GM19372 (cell line): ENCODE measurements around the gene CEP162.
"Not testable (repeated sequence)": the region's sequence is repeated elsewhere in the genome, so short reads cannot be mapped to it uniquely, and the experiment has no call there.

Experiments
- ATAC-seq: cut with Tn5 transposase; IDR thresholded peaks from one replicate; pipeline ENCODE4 v1.9.1; 2021; ENCODE audit warnings: mild to moderate bottlenecking, low read depth, moderate library complexity; ENCODE audit not compliant: unreplicated experiment

Gene CEP162, protein sequence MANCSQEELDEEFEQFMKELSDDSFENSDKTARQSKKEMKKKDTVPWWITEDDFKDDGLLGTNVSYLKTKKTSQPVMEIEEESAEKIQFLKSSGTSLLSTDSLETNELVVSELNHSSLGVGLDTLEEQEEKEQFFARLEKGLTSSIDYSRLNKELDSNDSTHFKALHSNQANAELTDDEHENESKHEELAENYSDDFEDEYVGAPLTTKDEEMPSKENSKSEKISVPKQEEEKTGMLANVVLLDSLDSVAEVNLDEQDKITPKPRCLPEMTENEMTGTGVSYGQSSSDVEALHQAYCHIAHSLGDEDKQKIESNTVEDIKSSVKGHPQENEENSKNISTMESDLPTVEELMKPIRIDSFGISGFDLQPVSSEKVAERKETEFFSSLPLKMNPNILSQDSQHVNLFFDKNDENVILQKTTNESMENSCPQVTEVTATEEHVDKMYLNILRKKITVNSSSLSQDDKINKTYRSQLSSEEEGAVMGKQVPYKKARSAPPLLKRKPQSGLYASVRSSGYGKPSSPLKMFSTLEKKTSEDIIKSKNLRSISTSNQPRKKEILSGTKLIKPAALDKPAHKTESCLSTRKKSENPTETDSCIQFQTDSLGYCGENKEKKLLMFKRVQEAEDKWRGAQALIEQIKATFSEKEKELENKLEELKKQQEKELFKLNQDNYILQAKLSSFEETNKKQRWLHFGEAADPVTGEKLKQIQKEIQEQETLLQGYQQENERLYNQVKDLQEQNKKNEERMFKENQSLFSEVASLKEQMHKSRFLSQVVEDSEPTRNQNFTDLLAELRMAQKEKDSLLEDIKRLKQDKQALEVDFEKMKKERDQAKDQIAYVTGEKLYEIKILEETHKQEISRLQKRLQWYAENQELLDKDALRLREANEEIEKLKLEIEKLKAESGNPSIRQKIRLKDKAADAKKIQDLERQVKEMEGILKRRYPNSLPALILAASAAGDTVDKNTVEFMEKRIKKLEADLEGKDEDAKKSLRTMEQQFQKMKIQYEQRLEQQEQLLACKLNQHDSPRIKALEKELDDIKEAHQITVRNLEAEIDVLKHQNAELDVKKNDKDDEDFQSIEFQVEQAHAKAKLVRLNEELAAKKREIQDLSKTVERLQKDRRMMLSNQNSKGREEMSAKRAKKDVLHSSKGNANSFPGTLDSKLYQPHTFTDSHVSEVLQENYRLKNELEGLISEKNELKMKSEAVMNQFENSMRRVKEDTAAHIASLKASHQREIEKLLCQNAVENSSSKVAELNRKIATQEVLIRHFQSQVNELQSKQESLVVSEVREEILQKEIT (N-terminal part only)

DNA sequence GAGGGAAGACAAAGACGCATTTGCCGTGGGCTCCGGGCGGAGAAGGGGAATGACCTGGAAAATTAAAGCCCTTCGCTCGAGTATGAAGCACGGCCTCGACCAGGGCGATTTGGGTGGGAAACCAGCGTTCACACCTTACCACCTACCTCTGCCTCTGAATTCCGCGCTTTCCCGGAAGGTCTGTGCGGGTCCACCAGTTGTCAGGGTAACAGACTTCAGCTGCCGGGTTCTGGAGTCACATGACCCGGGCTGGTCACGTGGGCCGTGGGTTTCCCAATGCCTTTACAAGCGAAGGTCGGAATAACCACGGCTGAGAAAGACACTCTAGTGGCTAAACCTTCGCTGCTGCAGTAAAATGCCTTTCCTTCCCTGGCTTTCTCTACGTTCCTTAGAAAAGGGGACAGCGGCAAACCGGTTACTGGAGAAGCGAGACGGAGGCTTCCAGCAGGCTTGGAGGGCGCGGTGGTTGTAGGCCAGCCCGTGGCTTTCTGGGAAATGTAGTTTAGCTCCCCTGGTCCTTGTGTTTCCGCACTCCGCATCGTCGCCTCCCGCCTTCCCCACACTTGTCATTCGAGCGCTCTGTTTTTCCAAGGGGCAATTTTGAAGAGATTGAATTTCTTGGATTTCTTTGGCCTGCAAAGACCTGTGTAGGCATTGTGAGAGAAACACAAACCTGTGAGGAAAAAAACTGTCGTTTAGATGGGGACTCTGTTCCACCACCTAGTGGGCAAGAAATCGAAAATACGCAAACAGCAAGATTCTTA is at the start of gene CEP162:
CEP162 (minus strand) TSS at position 210 of the 764 bp plus-strand sequence. CDS start 1,250 bp downstream, outside the sequence.
- peak; percentile 98 for ATAC-seq

DNA sequence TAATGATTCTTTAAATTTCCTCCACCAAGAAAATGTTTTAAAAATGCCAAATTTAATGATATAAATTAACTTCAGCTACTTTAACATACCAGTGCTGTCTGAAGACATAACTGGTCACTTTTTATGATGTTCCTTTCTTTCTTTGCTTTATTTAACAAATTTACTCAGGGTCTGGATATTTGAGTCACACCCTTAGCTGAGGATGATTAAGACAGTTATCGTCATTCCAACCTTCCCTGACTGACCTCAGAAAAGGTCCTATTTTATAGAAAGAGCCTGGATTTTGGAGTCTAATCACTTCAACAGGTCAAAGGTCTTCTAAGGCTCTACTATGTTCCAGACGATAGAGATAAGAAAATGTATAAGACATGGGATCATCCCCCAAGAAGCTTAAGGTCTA is 47.4 kb upstream of the CEP162 start:
- ATAC-seq, result no peak

DNA sequence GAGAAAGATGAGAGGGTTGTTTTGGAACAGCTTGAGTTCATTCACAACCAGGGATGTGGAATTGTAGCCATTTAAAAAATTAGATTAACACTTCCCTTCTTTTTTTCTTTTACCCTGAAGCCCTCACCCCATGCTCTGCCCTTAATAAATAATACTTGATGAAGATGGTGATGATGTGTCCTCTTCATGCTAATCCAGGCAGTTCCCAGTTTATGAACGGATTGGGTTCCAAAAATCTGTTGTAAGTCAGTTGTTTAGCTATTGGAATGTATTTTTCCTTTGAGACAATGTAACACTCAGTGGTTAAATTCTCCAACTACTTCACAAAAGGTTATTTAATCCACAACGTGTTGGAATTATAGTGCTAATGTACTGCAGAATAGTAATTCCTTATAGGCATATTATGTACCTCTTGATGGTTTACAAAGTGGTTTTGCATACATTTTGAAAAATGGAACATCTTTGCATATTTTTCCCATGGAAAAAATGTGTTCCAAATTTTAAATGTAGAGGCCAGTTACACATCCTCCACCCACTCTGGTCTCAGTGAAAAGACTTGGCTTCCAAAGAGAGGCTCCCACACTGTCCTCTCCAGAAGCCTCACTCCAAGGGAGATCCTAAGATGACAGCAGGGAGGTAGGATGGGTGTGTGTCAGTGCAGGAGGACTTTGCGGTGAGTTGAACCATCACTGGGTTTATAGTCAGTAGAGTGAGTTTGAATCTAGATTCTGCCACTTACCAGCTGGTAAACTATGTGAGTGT is 45.8 kb upstream of the CEP162 start:
- no peak for ATAC-seq

DNA sequence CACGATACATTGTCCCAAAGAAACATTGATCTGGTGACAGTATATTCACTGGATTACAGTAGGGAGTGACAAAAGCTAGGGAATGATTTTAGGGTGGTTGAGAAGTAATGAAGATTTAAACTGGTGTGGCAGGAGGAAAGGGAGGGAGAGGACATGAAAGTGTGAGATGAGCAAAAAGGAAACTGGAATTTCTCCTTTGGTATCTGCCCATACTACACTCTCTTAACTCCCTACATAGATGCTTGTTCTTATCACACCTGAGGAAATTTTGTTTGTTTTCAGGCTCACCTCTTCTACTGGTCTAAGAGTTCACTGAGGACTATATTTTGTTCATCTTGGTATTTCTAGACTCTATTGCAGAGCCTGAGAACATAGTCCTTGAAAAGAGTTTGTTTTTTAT is 44.9 kb upstream of the CEP162 start:
- no peak for ATAC-seq

DNA sequence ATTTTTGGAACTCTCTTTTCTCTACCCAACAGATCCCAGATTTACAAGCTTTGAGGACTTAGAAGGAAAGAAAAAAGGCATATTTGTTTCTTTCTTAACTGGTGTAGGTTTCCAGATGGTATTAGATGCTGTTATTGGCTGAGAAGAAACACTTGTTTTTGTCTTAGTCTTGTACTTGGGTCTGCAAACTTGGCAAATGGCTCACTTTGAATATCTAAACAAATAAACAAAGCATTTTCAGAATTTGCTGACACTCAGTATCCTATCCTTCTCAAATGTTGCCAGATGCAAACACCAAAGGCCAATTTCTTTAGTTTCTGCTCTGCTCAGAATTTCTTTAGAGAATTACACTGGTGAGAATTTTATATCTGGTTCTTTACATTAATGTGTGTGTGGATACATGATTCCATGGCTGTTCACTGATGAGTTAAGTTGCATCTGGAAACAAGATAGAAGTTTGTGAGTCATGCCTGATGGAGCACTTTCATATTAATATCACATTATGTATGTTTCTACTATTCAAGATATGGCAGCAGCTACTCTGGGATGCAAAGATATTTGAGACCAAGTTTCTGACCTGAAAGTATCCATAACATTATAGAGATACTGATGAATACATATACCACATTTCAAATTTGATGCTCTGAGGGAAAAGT is 43.7 kb upstream of the CEP162 start:
- ATAC-seq, result no peak

DNA sequence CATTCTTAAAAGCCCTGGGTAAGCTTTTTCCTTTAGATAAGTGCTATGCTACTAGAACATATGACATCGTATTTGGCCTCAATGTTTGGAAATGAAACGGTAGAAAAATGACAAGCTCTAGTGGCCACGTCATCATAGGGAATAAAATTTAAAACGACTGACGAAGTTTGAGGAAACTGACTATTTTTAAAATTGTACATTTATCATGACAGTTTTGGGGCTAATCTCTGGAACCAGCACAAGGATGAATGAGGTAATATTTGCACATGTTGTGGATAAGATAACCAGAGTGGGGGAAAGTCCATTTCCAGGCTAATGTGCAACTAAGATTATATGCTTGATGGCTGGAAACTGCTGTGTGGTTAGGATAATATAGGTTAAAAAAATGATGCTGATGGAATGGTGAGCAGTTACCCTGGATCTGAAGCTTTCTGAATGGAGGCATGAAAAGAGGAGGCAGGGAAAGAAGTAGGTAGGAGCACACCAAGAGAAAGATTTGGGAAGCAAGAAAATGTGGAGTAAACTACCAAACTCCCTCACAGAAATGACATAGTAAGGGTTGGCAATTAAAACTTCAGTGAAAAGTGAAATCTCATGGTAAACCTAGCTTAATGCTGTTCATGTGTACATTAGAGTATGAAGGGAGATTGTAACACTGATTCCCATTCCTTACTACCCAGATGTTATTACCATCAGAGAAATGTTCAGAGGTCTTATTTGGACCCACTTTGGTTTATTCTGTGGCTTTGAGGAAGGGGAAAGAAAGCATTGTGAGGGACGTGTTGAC is 42.7 kb upstream of the CEP162 start:
- ATAC-seq, result no peak

DNA sequence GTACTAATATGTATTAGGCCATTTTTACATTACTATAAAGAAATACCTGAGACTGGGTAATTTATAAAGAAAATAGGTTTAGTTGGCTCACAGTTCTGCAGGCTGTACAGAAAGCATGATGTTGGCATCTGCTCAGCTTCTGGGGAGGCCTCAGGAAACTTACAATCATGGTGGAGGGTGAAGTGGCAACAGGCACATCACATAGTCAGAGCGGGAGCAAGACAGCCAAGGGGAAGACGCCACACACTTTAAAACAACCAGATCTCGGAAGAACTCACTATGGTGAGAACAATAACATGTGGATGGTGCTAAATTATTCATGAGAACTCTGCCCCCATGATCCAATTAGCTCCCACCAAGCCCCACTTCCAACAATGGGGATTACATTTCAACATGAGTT is 41.3 kb upstream of the CEP162 start:
- ATAC-seq, result no peak

DNA sequence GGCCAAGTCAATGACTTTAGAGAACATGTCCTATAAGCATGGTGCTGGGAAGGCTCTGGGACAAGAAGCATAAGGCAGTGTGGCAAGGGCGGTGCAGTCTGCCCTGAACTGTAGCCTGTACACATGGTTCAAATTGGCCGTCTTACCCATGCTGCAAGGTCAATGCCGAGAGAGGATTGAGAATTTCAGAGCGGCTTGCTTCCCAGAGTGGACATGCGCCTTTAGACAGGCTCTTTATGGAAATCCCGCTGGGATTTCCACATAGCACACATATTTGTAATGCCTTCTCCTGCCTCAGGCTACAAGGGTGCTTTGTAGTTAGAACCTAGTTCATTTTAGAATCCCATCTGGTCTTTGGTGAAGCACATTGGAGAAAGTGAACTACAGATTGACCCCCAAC is 36.1 kb upstream of the CEP162 start:
- no peak for ATAC-seq

DNA sequence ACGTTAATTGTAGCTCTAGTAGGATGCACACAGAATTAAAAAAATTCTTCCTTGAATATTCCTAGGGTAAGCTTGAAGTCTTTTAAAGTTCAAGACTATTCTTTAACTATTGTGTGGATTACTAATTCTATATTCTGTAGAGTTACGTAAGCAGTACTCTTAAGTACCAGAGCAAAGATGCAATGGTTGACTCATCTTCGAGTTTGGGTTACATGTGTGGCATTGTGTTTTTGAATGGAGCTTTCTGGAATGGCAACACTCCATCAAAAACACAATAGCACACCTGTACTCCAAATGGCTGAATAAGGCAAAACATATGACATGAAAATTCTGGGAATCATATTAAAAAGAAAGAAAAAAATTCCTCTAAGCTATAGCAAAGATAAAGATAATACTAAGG is 33.5 kb upstream of the CEP162 start:
- ATAC-seq, result no peak

DNA sequence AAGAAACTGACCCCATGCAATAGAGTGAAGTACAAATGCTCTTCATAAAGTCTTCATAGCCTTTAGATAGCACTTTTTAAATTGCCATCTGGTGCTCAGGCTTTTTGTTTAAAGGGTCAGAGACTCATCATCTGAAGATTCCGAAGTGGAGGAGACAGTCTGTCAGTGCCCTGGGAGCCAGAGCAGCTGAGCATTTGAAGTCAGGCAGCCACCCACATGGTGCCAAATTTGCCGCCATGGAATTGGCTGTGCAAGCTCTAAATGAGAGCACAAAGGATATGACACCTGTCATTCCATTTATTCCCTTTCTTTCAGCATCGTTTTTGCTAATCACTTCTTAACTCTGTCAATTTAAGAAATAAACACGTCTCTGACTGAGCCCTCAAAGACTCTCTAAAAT is 32.8 kb upstream of the CEP162 start:
- no peak for ATAC-seq

DNA sequence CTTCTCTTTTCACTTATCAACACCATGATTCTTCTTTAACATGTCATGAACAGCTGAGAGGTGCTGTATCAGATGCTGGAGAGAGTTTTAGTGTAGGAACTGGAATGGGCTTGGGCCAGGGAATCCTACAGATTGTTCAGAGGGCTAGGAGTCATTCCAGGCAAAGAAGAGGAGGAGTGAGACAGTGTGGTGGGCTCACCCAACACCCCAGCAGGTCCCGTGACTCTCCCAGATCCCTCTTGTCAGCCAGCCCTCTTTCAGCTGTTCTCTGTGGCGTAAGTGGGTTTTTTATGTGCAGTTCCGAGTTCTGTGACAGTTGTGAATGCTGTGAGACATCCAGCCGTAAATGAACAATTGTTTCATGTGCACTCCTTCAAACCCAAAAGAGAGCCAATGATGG is 31.4 kb upstream of the CEP162 start:
- ATAC-seq, result no peak

DNA sequence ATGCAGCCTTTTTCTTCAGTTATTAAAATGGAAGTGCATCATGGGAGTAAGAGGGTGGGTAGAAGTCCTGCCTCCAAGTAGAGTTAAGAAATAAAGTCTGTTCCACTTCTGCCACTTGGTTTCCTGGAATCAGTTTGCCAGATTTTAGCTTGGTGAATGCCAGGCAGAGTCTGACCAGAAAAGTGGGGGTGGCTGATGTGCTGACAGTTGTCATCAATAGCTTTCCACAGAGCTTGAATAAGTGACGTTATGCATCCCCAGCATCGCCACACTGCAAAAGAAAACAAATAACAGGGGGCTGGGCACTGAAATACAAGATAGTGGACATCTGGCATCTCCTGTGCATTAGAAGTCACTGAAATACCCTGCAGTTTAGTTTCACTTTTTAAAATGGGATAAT is 30.8 kb upstream of the CEP162 start:
- no peak for ATAC-seq

DNA sequence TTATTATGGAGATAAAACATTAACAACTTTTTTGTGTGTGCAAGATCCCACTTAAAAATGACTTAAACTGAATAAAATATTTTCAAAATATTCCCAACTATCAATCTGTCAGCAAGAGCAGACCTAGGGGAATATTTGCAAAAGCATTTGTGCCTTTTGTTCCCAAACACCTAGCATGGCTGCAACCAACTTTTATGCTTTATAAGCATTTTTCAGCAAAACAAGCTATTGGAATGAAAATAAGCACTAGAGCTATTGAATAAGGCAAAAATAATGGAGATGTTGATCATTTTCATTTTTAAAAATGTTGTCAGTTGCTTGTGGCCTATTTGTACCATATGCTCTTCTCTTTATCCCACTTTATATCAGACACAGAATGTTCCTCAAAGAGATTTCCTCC is 28.2 kb upstream of the CEP162 start:
- no peak for ATAC-seq

DNA sequence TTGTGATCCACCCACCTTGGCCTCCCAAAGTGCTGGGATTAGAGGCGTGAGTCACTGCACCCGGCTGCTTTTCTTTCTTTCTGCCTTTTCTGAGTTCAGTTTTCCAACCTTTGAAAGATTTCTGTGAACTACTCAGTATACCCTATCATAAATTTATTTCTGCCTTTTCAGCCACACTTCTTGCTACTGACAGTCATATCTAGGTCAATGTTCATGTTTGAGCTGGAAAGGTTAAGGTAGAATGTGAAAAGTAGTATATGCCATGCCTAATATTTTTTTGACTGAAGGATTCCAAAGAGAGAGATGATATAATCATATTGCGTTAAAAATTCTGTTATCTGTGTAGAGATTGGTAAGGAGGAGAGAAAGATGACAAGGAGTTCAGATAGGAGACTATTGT is 25.9 kb upstream of the CEP162 start:
- ATAC-seq, result no peak

DNA sequence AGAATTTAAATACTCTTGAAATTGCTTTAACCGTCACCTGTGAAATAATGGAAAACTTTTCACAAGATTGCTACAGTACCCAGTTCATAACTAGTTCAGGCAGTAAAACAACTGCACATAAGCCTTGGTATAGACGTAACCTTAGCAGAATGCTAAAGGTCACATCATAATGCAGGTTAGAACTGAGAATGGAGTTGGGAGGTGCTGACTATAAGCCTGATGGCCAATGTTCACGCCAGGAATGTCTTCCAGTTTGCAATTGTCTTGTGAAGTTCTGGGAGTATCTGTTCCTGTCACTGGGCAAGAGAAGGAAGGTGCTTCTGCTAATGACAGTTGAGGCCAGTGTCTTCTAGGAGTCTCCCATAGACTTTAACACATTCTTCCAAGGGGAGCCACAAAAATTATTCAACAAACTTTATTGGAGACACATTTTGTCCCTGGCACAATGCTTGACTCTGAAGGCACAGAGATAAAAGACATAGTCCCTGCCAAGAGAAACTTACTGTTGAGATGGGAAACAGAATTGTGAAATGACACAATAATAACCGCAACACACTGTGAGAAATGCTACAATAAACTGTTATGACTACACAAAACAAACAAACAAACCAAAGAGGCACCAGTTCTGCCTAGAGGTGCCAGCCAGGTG is 24.6 kb upstream of the CEP162 start:
- no peak for ATAC-seq

DNA sequence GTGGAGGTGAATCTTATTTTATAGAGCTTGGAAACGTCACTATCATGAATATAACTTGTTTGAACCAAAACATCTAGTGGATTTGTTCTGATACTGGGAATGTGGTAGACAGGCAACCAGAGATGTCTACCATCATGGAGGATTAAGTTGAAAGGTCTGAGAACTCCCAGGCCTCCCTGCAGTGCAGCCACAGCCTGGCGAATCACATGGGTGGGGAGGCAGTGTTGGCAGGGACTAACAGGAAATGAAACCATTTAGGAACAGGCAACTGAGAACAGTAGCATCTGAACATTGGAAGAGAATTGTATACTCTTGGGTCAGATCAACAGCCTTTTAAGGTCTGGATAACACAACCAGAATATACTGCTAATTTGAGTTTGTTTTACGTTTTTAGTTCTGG is 22.3 kb upstream of the CEP162 start:
- no peak for ATAC-seq

DNA sequence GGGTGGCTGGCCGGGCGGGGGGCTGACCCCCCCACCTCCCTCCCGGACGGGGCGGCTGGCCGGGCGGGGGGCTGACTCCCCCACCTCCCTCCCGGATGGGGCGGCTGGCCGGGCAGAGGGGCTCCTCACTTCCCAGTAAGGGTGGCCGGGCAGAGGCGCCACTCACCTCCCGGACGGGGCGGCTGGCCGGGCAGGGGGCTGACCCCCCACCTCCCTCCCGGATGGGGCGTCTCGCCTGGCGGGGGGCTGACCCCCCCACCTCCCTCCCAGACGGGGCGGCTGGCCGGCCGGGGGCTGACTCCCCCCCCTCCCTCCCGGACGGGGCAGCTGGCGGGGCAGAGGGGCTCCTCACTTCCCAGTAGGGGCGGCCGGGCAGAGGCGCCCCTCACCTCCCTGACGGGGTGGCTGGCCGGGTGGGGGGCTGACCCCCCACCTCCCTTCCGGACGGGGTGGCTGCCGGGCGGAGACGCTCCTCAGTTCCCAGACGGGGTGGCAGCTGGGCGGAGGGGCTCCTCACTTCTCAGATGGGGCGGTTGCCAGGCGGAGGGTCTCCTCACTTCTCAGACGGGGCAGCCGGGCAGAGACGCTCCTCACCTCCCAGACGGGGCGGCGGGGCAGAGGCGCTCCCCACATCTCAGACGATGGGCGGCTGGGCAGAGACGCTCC is 17.1 kb upstream of the CEP162 start:
- ATAC-seq, result not testable (repeated sequence)
